Kidney (tissue), 14 donors: ENCODE measurements around the gene ENOX1. TPM values are rescaled to one million over a fixed set of nuclear protein-coding genes. Genes with fewer than 3 reads are reported as not detected.

Experiments
- DNase-seq, 5 donors: peaks; one replicate each; pipeline ENCODE4 v3.0.0-alpha.2; 2013 to 2020
- FAIRE-seq: peaks from 2 replicates; lab custom pipeline; 2012; peaks lifted over from hg19 to GRCh38; lab: Jason Lieb, UNC
- H3K27ac ChIP-seq, 2 donors: one replicate each; pipeline ENCODE4 v1.7.0; 2013; ENCODE audit warnings: low read depth in 2 of 2, low read length in 2 of 2, inconsistent platforms in 1 of 2
- H3K27me3 ChIP-seq: one replicate; pipeline ENCODE4 v1.7.1; 2013; ENCODE audit warnings: low read length, inconsistent platforms; ENCODE audit not compliant: control insufficient read depth, insufficient read depth
- H3K36me3 ChIP-seq, 3 donors: one replicate each; pipeline versions ENCODE4 v1.7.0 to v1.7.1; 2013; ENCODE audit warnings: low read length in 3 of 3, control low read depth in 1 of 3, inconsistent platforms in 1 of 3; ENCODE audit not compliant: insufficient read depth in 3 of 3, control insufficient read depth in 2 of 3
- H3K4me1 ChIP-seq, 3 donors: one replicate each; pipeline versions ENCODE4 v1.7.0 to v1.7.1; 2013; ENCODE audit warnings: low read length in 3 of 3, inconsistent platforms in 1 of 3, low read depth in 1 of 3; ENCODE audit not compliant: control insufficient read depth in 2 of 3, insufficient read depth in 2 of 3
- H3K4me3 ChIP-seq, 3 donors: one replicate each; pipeline versions ENCODE4 v1.7.0 to v1.8.1; 2013; ENCODE audit warnings: low read length in 3 of 3, control low read depth in 1 of 3, inconsistent platforms in 1 of 3
- H3K9ac ChIP-seq, 3 donors: one replicate each; pipeline versions ENCODE4 v1.7.0 to v1.7.1; 2013; ENCODE audit warnings: low read length in 3 of 3, control low read depth in 1 of 3, inconsistent platforms in 1 of 3
- H3K9me3 ChIP-seq, 3 donors: one replicate each; pipeline versions ENCODE4 v1.7.0 to v1.7.1; 2013; ENCODE audit warnings: low read length in 3 of 3, control low read depth in 1 of 3, inconsistent platforms in 1 of 3; ENCODE audit not compliant: control insufficient read depth in 2 of 3, insufficient read depth in 1 of 3
- CTCF ChIP-seq: IDR thresholded peaks from 3 replicates; pipeline ENCODE4 v1.5.1; 2012; ENCODE audit warnings: mild to moderate bottlenecking, moderate library complexity, borderline replicate concordance; ENCODE audit not compliant: insufficient read depth; ENCODE audit errors: extremely low read depth
- intact Hi-C: fragments of 100-400 bp; cut with DNase I; formaldehyde crosslinking; loops from one replicate; pipeline ENCODE4 v1.11.1; 2022
- polyA plus RNA-seq: library from polyadenylated mRNA; stranded (reverse); fragments of 350-450 nt; fragmentation: Illumina TruSeq; extraction: RNeasy Lipid Tissue Mini Kit (QIAGEN cat#74804); gene quantifications from one replicate; pipeline ENCODE4 v1.2.3, GENCODE V29; 2014; ENCODE audit warnings: low read depth, low replicate concordance; ENCODE audit not compliant: insufficient read depth
- total RNA-seq: library from RNA; stranded (reverse); fragmentation: NEBNext Ultra II Directional; extraction: Animal tissue kit (Norgen Biotek cat#: 25700); gene quantifications from one replicate; pipeline ENCODE4 v1.2.1, GENCODE V29; 2021
- donor health status: control.
- donor health status: control.
- donor health status: control.
- donor health status: control.
- donor health status: control.
- donor health status: DM: yes; HTN: yes; CAD: no.
- donor health status: Normal renal cell carcinoma (clear cell type).

ENOX1 gene
- total and polyA plus RNA-seq, 2 donors from 2014 or later, result 4.9 to 6.8 TPM

DNA sequence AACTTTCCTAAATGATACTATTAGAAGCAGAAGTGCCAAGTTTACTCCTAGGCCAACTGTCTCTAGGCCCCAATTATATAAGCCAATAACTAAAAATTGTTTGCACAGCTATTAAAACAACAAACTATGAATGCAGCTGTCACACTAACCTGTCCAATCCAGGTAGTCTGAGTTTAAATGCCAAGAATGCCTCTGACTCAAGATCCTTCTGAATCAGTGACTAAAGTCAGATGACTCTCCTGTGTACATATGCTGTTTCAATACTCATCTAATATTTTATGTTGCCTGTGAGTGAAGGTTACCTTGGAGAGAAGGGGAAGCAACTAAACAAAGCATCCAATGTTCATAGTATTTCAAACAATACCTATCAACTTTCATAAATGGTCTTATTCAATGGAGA, 257.0 kb downstream of the ENOX1 start:
- Histone ChIP-seq H3K9ac (no peak overlapping the region), H3K27me3 (no peaks in the 10 kb centered on the region), H3K9me3 (no peaks in the 10 kb centered on the region), H3K36me3 (no peaks in the 10 kb centered on the region), H3K4me3 (no peak overlapping the region), H3K4me1 (no peaks in the 10 kb centered on the region), H3K27ac (no peak overlapping the region)
- DNase-seq (no peak), FAIRE-seq (no peak)
- no peak for TF ChIP-seq CTCF
- intact Hi-C loops, result no loop called here

GRCh38 chr13:43528992-43529391, 257.8 kb downstream of the ENOX1 start:
- no peak overlapping the region for H3K4me3 ChIP-seq
- no peaks in the 10 kb centered on the region for H3K36me3 ChIP-seq
- no peaks in the 10 kb centered on the region for H3K27me3 ChIP-seq
- H3K4me1 ChIP-seq, result no peaks in the 10 kb centered on the region
- intact Hi-C loops, result no loop called here
- H3K27ac ChIP-seq, result no peak overlapping the region
- H3K9ac ChIP-seq, result no peak overlapping the region
- FAIRE-seq, result no peak
- no peak for TF ChIP-seq CTCF
- DNase-seq, result no peak
- no peaks in the 10 kb centered on the region for H3K9me3 ChIP-seq

DNA sequence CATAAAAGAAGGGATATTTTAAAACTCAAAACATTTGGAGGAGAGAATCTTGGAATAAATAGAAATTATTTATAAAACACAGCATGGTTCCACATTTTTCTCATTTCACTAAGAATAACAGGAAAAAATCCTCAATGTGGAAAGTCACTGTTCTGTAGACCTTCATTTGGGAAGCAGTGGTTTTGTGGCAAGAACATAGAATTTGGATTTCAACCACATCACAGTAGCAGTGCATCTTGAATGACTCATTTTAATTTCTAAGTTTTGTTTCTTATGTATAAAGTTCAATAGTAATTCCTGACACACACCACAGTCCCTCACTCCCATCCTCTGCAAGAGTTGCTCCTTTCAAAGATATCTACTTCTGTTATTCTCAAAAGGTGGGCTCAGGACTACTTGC, 264.0 kb downstream of the ENOX1 start:
- no peaks in the 10 kb centered on the region for H3K36me3 ChIP-seq
- FAIRE-seq, result no peak
- H3K4me3 ChIP-seq, result no peak overlapping the region
- intact Hi-C loops, result no loop called here
- H3K9me3 ChIP-seq, result no peaks in the 10 kb centered on the region
- no peak for TF ChIP-seq CTCF
- no peak overlapping the region for H3K9ac ChIP-seq
- H3K4me1 ChIP-seq, result no peaks in the 10 kb centered on the region
- no peak overlapping the region for H3K27ac ChIP-seq
- no peak for DNase-seq
- no peaks in the 10 kb centered on the region for H3K27me3 ChIP-seq

DNA sequence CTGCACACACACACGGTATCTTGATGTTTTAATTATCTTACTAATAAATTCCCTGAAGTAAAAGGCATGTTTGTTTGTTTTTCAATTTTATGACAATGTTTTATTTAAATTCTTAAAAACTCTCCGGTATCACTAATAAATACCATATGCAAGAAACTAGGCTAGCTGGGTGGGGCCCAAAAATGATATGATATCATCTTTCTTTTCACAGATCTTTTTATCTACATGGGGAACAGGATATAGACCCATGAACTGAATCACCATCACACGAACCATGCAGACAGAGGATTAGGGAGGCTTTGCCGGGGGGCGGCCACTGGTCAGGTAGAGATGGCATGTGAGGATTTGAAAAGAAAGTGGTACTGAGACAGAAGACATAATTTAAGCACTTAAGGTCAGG, 266.4 kb downstream of the ENOX1 start:
- intact Hi-C loops, result no loop called here
- Histone ChIP-seq H3K9ac (no peak overlapping the region), H3K4me3 (no peak overlapping the region), H3K27ac (no peak overlapping the region), H3K27me3 (no peaks in the 10 kb centered on the region), H3K36me3 (no peaks in the 10 kb centered on the region), H3K4me1 (no peaks in the 10 kb centered on the region), H3K9me3 (no peaks in the 10 kb centered on the region)
- TF ChIP-seq CTCF, result no peak
- DNase-seq, result no peak
- no peak for FAIRE-seq
